IMR-90 (cell line): Measurements from ENCODE around the gene DDX60.

Source experiments
- BHLHE40 ChIP-seq: fragments of 150-350 bp; IDR thresholded peaks from 2 replicates; pipeline ENCODE4 v1.6.1; 2016; ENCODE audit warnings: mild to moderate bottlenecking, low read depth, low read length
- CTCF ChIP-seq: conservative IDR thresholded peaks from 2 replicates; pipeline ENCODE4 v1.5.1; 2012; ENCODE audit warnings: mild to moderate bottlenecking, low read depth, low read length, improper control_type of control experiment
- ELK1 ChIP-seq: fragments of 150-350 bp; IDR thresholded peaks from 2 replicates; pipeline ENCODE4 v1.6.1; 2016; ENCODE audit warnings: low read depth, mild to moderate bottlenecking, low read length, moderate library complexity, borderline replicate concordance
- FOS ChIP-seq: fragments of 150-350 bp; IDR thresholded peaks from 2 replicates; pipeline ENCODE4 v1.6.1; 2016; ENCODE audit warnings: low read depth, low read length
- RFX5 ChIP-seq: IDR thresholded peaks from 2 replicates; pipeline ENCODE4 v1.8.0; 2012; ENCODE audit warnings: low read depth, mild to moderate bottlenecking, low read length, moderate library complexity
- SMC3 ChIP-seq: fragments of 150-350 bp; IDR thresholded peaks from 2 replicates; pipeline ENCODE4 v1.6.1; 2016; ENCODE audit warnings: low read depth, mild to moderate bottlenecking, antibody characterized with exemption, low read length, moderate library complexity

GRCh38 chr4:168304744-168305459 lies 13.7 kb downstream of the DDX60 start:
- TF ChIP-seq CTCF (no peak), RFX5 (no peak), SMC3 (no peak), BHLHE40 (no peak), ELK1 (no peak), FOS (no peak)
